WTC11 (cell line): ENCODE measurements around the gene DUSP3. TPM values are rescaled to one million over a fixed set of nuclear protein-coding genes. Genes with fewer than 3 reads are reported as not detected.
A peak's percentile ranks its signal among the peaks of the same experiment; 100 is the strongest.

ENCODE experiments used
- ATAC-seq: fragments of 200-7000 bp; cut with Tn5 transposase; 2 replicates; pipeline ENCODE4 v1.10.0; 2021; ENCODE audit warnings: mild to moderate bottlenecking, moderate library complexity
- CTCF ChIA-PET: fragments of 300-600 bp; sonication (Branson Sonifier 250); formaldehyde crosslinking; loops from one replicate; lab custom pipeline; 2021; ENCODE audit warnings: antibody characterized with exemption; lab: Charles Lee
- POLR2A ChIA-PET: fragments of 350-600 bp; sonication (Branson Sonifier 250); formaldehyde crosslinking; loops from one replicate; lab custom pipeline; 2021; ENCODE audit warnings: antibody characterized with exemption; lab: Charles Lee
- DNase-seq: peaks from one replicate; pipeline ENCODE4 v3.0.0; 2021; ENCODE audit warnings: low spot score
- H3K27ac Mint-ChIP-seq: 2 replicates; pipeline ENCODE4 v1.8.0; 2021; ENCODE audit warnings: mixed read lengths
- H3K27me3 Mint-ChIP-seq: 2 replicates; pipeline ENCODE4 v1.8.0; 2021; ENCODE audit warnings: low read depth, mild to moderate bottlenecking, moderate library complexity, mixed read lengths
- H3K36me3 Mint-ChIP-seq: 2 replicates; pipeline ENCODE4 v1.8.0; 2021; ENCODE audit warnings: mixed read lengths
- H3K4me1 Mint-ChIP-seq: 2 replicates; pipeline ENCODE4 v1.8.0; 2022; ENCODE audit warnings: mixed read lengths
- H3K4me3 Mint-ChIP-seq: 2 replicates; pipeline ENCODE4 v1.8.0; 2021; ENCODE audit warnings: mild to moderate bottlenecking, moderate library complexity, mixed read lengths
- H3K9me3 Mint-ChIP-seq: 2 replicates; pipeline ENCODE4 v1.8.0; 2021; ENCODE audit warnings: mixed read lengths
- AFF4 ChIP-seq: sonication (generic); formaldehyde crosslinking; IDR thresholded peaks from 2 replicates; pipeline ENCODE4 v1.8.1; 2023; ENCODE audit warnings: mild to moderate bottlenecking, missing genetic modification reagents, borderline replicate concordance
- ATF2 ChIP-seq: sonication (generic); formaldehyde crosslinking; IDR thresholded peaks from 2 replicates; pipeline ENCODE4 v1.8.1; 2022; ENCODE audit warnings: low read depth, missing genetic modification reagents, borderline replicate concordance
- ATF3 ChIP-seq: sonication (generic); formaldehyde crosslinking; conservative IDR thresholded peaks from 2 replicates; pipeline ENCODE4 v1.8.1; 2022; ENCODE audit warnings: mild to moderate bottlenecking, missing genetic modification reagents
- CDX4 ChIP-seq: fragments of 250-450 bp; sonication (Bioruptor Pico); IDR thresholded peaks from 2 replicates; pipeline ENCODE4 v1.9.0; 2021; ENCODE audit warnings: moderate library complexity, mild to moderate bottlenecking, inconsistent platforms, borderline replicate concordance
- CREM ChIP-seq: sonication (generic); formaldehyde crosslinking; IDR thresholded peaks from 2 replicates; pipeline ENCODE4 v1.8.1; 2022; ENCODE audit warnings: mild to moderate bottlenecking, missing genetic modification reagents, moderate library complexity
- GABPB1 ChIP-seq: sonication (generic); formaldehyde crosslinking; IDR thresholded peaks from 2 replicates; pipeline ENCODE4 v1.8.1; 2023; ENCODE audit warnings: mild to moderate bottlenecking, missing genetic modification reagents
- IRF2 ChIP-seq: sonication (generic); formaldehyde crosslinking; IDR thresholded peaks from 2 replicates; pipeline ENCODE4 v1.8.0; 2022; ENCODE audit warnings: low read depth, missing genetic modification reagents, borderline replicate concordance
- KAT7 ChIP-seq: sonication (generic); formaldehyde crosslinking; IDR thresholded peaks from 2 replicates; pipeline ENCODE4 v1.8.1; 2023; ENCODE audit warnings: missing genetic modification reagents, mild to moderate bottlenecking, borderline replicate concordance
- MYBL2 ChIP-seq: sonication (generic); formaldehyde crosslinking; IDR thresholded peaks from 2 replicates; pipeline ENCODE4 v1.8.1; 2023; ENCODE audit warnings: mild to moderate bottlenecking, moderate library complexity, missing genetic modification reagents
- NFATC4 ChIP-seq: fragments of 250-450 bp; sonication (Bioruptor Pico); IDR thresholded peaks from 2 replicates; pipeline ENCODE4 v1.9.0; 2021; ENCODE audit warnings: mild to moderate bottlenecking
- PREB ChIP-seq: sonication (generic); formaldehyde crosslinking; IDR thresholded peaks from 2 replicates; pipeline ENCODE4 v1.8.1; 2022; ENCODE audit warnings: mild to moderate bottlenecking, missing genetic modification reagents, moderate library complexity, borderline replicate concordance
- TCF7 ChIP-seq: sonication (generic); formaldehyde crosslinking; IDR thresholded peaks from 2 replicates; pipeline ENCODE4 v1.8.0; 2022; ENCODE audit warnings: mild to moderate bottlenecking, low read depth, missing genetic modification reagents, moderate library complexity
- TP53 ChIP-seq: sonication (generic); formaldehyde crosslinking; IDR thresholded peaks from 2 replicates; pipeline ENCODE4 v1.8.1; 2023; ENCODE audit warnings: mild to moderate bottlenecking, missing genetic modification reagents
- ZBTB21 ChIP-seq: sonication (generic); formaldehyde crosslinking; IDR thresholded peaks from 2 replicates; pipeline ENCODE4 v1.8.1; 2023; ENCODE audit warnings: mild to moderate bottlenecking, missing genetic modification reagents, borderline replicate concordance
- ZNF219 ChIP-seq: sonication (generic); formaldehyde crosslinking; IDR thresholded peaks from 2 replicates; pipeline ENCODE4 v1.8.0; 2023; ENCODE audit warnings: missing genetic modification reagents, mild to moderate bottlenecking, borderline replicate concordance
- ZNF317 ChIP-seq: sonication (generic); formaldehyde crosslinking; IDR thresholded peaks from 2 replicates; pipeline ENCODE4 v1.8.1; 2023; ENCODE audit warnings: low read depth, mild to moderate bottlenecking, moderate library complexity, missing genetic modification reagents, borderline replicate concordance
- ZNF512 ChIP-seq: sonication (generic); formaldehyde crosslinking; IDR thresholded peaks from 2 replicates; pipeline ENCODE4 v1.8.1; 2022; ENCODE audit warnings: missing genetic modification reagents, borderline replicate concordance
- total RNA-seq: library from RNA; stranded (reverse); gene quantifications from 3 replicates; pipeline ENCODE4 v1.2.3, GENCODE V29; 2021

DUSP3 gene
- total RNA-seq, 1 experiment from 2014 or later: 31.5 TPM

GRCh38 chr17:43721537-43722268 lies 57.1 kb downstream of the DUSP3 start:
- ChIA-PET CTCF (interaction anchor here (0.7 to 2.2 kb wide), 3 partner anchors 27 to 316 kb away, joined by 4 to 8 read pairs (median 5); no protein-coding TSS in a partner anchor), POLR2A (interaction anchor here (0.7 kb wide), 1 partner anchor 21 kb away, joined by 3 read pairs; no protein-coding TSS in a partner anchor)
- peak overlapping the region; percentile 81 for H3K4me3 Mint-ChIP-seq
- DNase-seq (no peak), ATAC-seq (no peak)
- H3K27ac Mint-ChIP-seq: peak overlapping the region; percentile 71; the same call in 1 of the 2 replicates
- TF ChIP-seq ZBTB21 (no peak), ZNF317 (no peak), NFATC4 (no peak), PREB (CRISPR knock-in tag) (no peak), ZNF512 (CRISPR knock-in tag) (no peak), ATF3 (CRISPR knock-in tag) (no peak), TP53 (no peak), KAT7 (CRISPR knock-in tag) (no peak), GABPB1 (CRISPR knock-in tag) (no peak), IRF2 (CRISPR knock-in tag) (no peak), CREM (CRISPR knock-in tag) (no peak), AFF4 (no peak), MYBL2 (CRISPR knock-in tag) (no peak), ZNF219 (CRISPR knock-in tag) (no peak), TCF7 (CRISPR knock-in tag) (no peak), ATF2 (CRISPR knock-in tag) (no peak), CDX4 (CRISPR knock-in tag) (no peak)
- peaks cover 19% of the 10 kb centered on the region for H3K27me3 Mint-ChIP-seq
- H3K4me1 Mint-ChIP-seq: peaks cover 33% of the 10 kb centered on the region
- no peaks in the 10 kb centered on the region for H3K9me3 Mint-ChIP-seq
- H3K36me3 Mint-ChIP-seq: no peaks in the 10 kb centered on the region
